ENCODE data around the gene KMT2D. TPM values are rescaled to one million over a fixed set of nuclear protein-coding genes. Genes with fewer than 3 reads are reported as not detected.

The KMT2D gene
- total and polyA plus RNA-seq, 2 experiments from 2014 or later = 17.6 to 120 TPM

- no peaks in the 10 kb centered on the region for H3K4me1 Mint-ChIP-seq
- peaks cover 15% of the 10 kb centered on the region for H3K27me3 Mint-ChIP-seq (ENCODE audit: insufficient read depth, low read depth, poor library complexity)
- Histone ChIP-seq H3K79me2 (replicated peaks; ENCODE audit: insufficient read depth) (peaks cover 7% of the 10 kb centered on the region), H3K4me2 (no peak overlapping the region), H4K20me1 (replicated peaks; ENCODE audit: insufficient read depth) (peaks cover 42% of the 10 kb centered on the region), H3K9me2 (ENCODE audit: insufficient read depth) (no peaks in the 10 kb centered on the region), H3K27me3 (ENCODE audit: insufficient read depth) (no peaks in the 10 kb centered on the region), H3K4me1 (ENCODE audit: insufficient read depth) (no peaks in the 10 kb centered on the region), H3K27ac (ENCODE audit: low read depth) (no peak overlapping the region), H3K36me3 (ENCODE audit: insufficient read depth) (peaks cover 39% of the 10 kb centered on the region), H3K4me3 (no peak overlapping the region), H3F3A (replicated peaks; ENCODE audit: low read depth) (no peaks in the 10 kb centered on the region), H2AFZ (no peak overlapping the region)
- TF ChIP-seq NANOG (IDR thresholded peaks at IDR 0.05; ENCODE audit: borderline replicate concordance) = no peak
- TF ChIP-seq ZNF114 (CRISPR knock-in tag; IDR thresholded peaks at IDR 0.05) = no peak
- TF ChIP-seq ETS1 (IDR thresholded peaks at IDR 0.05) = no peak
- TF ChIP-seq CREB1 (CRISPR knock-in tag; IDR thresholded peaks at IDR 0.05; ENCODE audit: low read depth) = no peak
- TF ChIP-seq EZH2 (IDR thresholded peaks at IDR 0.05; ENCODE audit: low read depth, unreplicated experiment) = no peak
- TF ChIP-seq JUNB (IDR thresholded peaks at IDR 0.05; ENCODE audit: unreplicated experiment) = no peak
- no peak for TF ChIP-seq EZH2phosphoT487 (IDR thresholded peaks at IDR 0.05; ENCODE audit: unreplicated experiment)
- TF ChIP-seq CTCF (conservative IDR thresholded peaks at IDR 0.05; ENCODE audit: low read depth in 2 of 2) = no peak
- TF ChIP-seq ZNF462 (CRISPR knock-in tag; IDR thresholded peaks at IDR 0.05) = no peak
- TF ChIP-seq POLR2AphosphoS5 (IDR thresholded peaks at IDR 0.05; ENCODE audit: low read depth) = no peak
- no peak for TF ChIP-seq REST (IDR thresholded peaks at IDR 0.05; ENCODE audit: unreplicated experiment)
- TF ChIP-seq STAT1 (IDR thresholded peaks at IDR 0.05; ENCODE audit: unreplicated experiment) = no peak
- TF ChIP-seq ZNF331 (CRISPR knock-in tag; IDR thresholded peaks at IDR 0.05; ENCODE audit: low read depth) = no peak
- H3K4me3 Mint-ChIP-seq = no peak overlapping the region
- H3K27ac Mint-ChIP-seq = no peak overlapping the region
- no peak for DNase-seq (ENCODE audit: low spot score)
- no peak for ATAC-seq
- peaks cover 98% of the 10 kb centered on the region for H3K36me3 Mint-ChIP-seq (ENCODE audit: low read depth)
- no peaks in the 10 kb centered on the region; the same call in 2 of the 3 replicates for H3K9me3 Mint-ChIP-seq
Observed at GRCh38 chr12:49048953-49049352, 11.6 kb downstream of the KMT2D start.

All from GM23338 (cell line).